GM23338 (cell line): ENCODE results near the gene TMEM255B. TPM values are rescaled to one million over a fixed set of nuclear protein-coding genes. Genes with fewer than 3 reads are reported as not detected.

Experiments used
- ATAC-seq: fragments of 200-7000 bp; cut with Tn5 transposase; 3 replicates; pipeline ENCODE4 v1.9.1; 2020
- DNase-seq: peaks from one replicate; pipeline ENCODE4 v3.0.0-alpha.2; 2015; ENCODE audit warnings: low spot score
- H2AFZ ChIP-seq: fragments of 200-600 bp; sonication (generic); 2 replicates; pipeline ENCODE4 v1.8.0; 2016; ENCODE audit warnings: antibody characterized with exemption, mild to moderate bottlenecking, moderate library complexity
- H3F3A ChIP-seq: fragments of 200-600 bp; sonication (generic); replicated peaks from 2 replicates; pipeline ENCODE4 v1.8.0; 2017; ENCODE audit warnings: antibody characterized with exemption, mixed run types, low read depth
- H3K27ac ChIP-seq: fragments of 200-600 bp; sonication (generic); 2 replicates; pipeline ENCODE4 v1.6.1; 2016; ENCODE audit warnings: low read depth
- H3K27me3 ChIP-seq: fragments of 200-600 bp; sonication (generic); 2 replicates; pipeline ENCODE4 v1.8.0; 2016; ENCODE audit warnings: mild to moderate bottlenecking, mixed run types, moderate library complexity; ENCODE audit not compliant: insufficient read depth
- H3K36me3 ChIP-seq: fragments of 200-600 bp; sonication (generic); 2 replicates; pipeline ENCODE4 v1.8.0; 2016; ENCODE audit warnings: mild to moderate bottlenecking; ENCODE audit not compliant: insufficient read depth
- H3K4me1 ChIP-seq: fragments of 200-600 bp; sonication (generic); 2 replicates; pipeline ENCODE4 v1.8.0; 2016; ENCODE audit warnings: mild to moderate bottlenecking, moderate library complexity; ENCODE audit not compliant: insufficient read depth
- H3K4me2 ChIP-seq: fragments of 200-600 bp; sonication (generic); 2 replicates; pipeline ENCODE4 v1.7.1; 2017; ENCODE audit warnings: mixed run types
- H3K4me3 ChIP-seq: fragments of 200-600 bp; sonication (generic); 2 replicates; pipeline ENCODE4 v1.6.1; 2016; ENCODE audit warnings: mixed run types
- H3K79me2 ChIP-seq: fragments of 200-600 bp; sonication (generic); replicated peaks from 2 replicates; pipeline ENCODE4 v1.8.0; 2017; ENCODE audit warnings: mild to moderate bottlenecking; ENCODE audit not compliant: insufficient read depth
- H3K9me2 ChIP-seq: fragments of 200-600 bp; sonication (generic); 2 replicates; pipeline ENCODE4 v1.8.0; 2017; ENCODE audit not compliant: insufficient read depth
- H4K20me1 ChIP-seq: fragments of 200-600 bp; sonication (generic); replicated peaks from 2 replicates; pipeline ENCODE4 v1.8.0; 2017; ENCODE audit warnings: mild to moderate bottlenecking; ENCODE audit not compliant: insufficient read depth
- H3K27ac Mint-ChIP-seq: 2 replicates; pipeline ENCODE4 v1.8.0; 2020; ENCODE audit warnings: inconsistent platforms, mild to moderate bottlenecking, moderate library complexity, mixed read lengths
- H3K27me3 Mint-ChIP-seq: 3 replicates; pipeline ENCODE4 v1.8.0; 2022; ENCODE audit warnings: low read depth, mild to moderate bottlenecking, moderate library complexity, mixed read lengths, inconsistent platforms; ENCODE audit not compliant: insufficient read depth, poor library complexity
- H3K36me3 Mint-ChIP-seq: 3 replicates; pipeline ENCODE4 v1.8.0; 2021; ENCODE audit warnings: low read depth, mild to moderate bottlenecking, inconsistent platforms, moderate library complexity, mixed read lengths
- H3K4me1 Mint-ChIP-seq: 3 replicates; pipeline ENCODE4 v1.8.0; 2020; ENCODE audit warnings: mild to moderate bottlenecking, inconsistent platforms, mixed read lengths
- H3K4me3 Mint-ChIP-seq: 3 replicates; pipeline ENCODE4 v1.8.0; 2021; ENCODE audit warnings: moderate library complexity, mild to moderate bottlenecking, inconsistent platforms, mixed read lengths
- H3K9me3 Mint-ChIP-seq: 3 replicates; pipeline ENCODE4 v1.8.0; 2020; ENCODE audit warnings: moderate library complexity, mild to moderate bottlenecking, inconsistent platforms, mixed read lengths
- EZH2 ChIP-seq: fragments of 200-600 bp; sonication (generic); IDR thresholded peaks from one replicate; pipeline ENCODE4 v1.8.0; 2017; ENCODE audit warnings: antibody characterized with exemption, mild to moderate bottlenecking, low read depth; ENCODE audit not compliant: unreplicated experiment
- EZH2phosphoT487 ChIP-seq: fragments of 200-600 bp; sonication (generic); IDR thresholded peaks from one replicate; pipeline ENCODE4 v1.8.1; 2018; ENCODE audit warnings: antibody characterized with exemption; ENCODE audit not compliant: unreplicated experiment
- NANOG ChIP-seq: IDR thresholded peaks from 2 replicates; pipeline ENCODE4 v1.6.1; 2016; ENCODE audit warnings: antibody characterized with exemption, borderline replicate concordance
- POLR2AphosphoS5 ChIP-seq: IDR thresholded peaks from 2 replicates; pipeline ENCODE4 v1.6.1; 2016; ENCODE audit warnings: antibody characterized with exemption, low read depth
- STAT1 ChIP-seq: IDR thresholded peaks from one replicate; pipeline ENCODE4 v1.6.1; 2016; ENCODE audit warnings: antibody characterized with exemption; ENCODE audit not compliant: unreplicated experiment
- ZNF331 ChIP-seq: fragments of 250-450 bp; sonication (Bioruptor Pico); IDR thresholded peaks from 2 replicates; pipeline ENCODE4 v1.5.0; 2020; ENCODE audit warnings: low read depth, mild to moderate bottlenecking, moderate library complexity
- polyA plus RNA-seq: library from polyadenylated mRNA; unstranded; fragments of >200 nt; fragmentation: Nextera tagmentation; extraction: Ambion mirVana; gene quantifications from 2 replicates; pipeline ENCODE4 v1.2.1, GENCODE V29; 2016
- total RNA-seq: library from RNA; depleted of rRNA; stranded (reverse); fragments of >200 nt; shearing (Covaris generic); gene quantifications from 2 replicates; pipeline ENCODE4 v1.2.3, GENCODE V29; 2014
- TF ChIP-seq, protein P1 (sequence below): IDR thresholded peaks from one replicate; pipeline ENCODE4 v1.6.1; 2018; ENCODE audit warnings: antibody characterized with exemption; ENCODE audit not compliant: unreplicated experiment
- TF ChIP-seq, protein P2 (sequence below): fragments of 250-450 bp; sonication (Bioruptor Pico); IDR thresholded peaks from 2 replicates; pipeline ENCODE4 v1.5.0; 2020; ENCODE audit warnings: mild to moderate bottlenecking, moderate library complexity

The TMEM255B gene
- total and polyA plus RNA-seq, 2 experiments from 2014 or later: 0.69 to 4.4 TPM

DNA sequence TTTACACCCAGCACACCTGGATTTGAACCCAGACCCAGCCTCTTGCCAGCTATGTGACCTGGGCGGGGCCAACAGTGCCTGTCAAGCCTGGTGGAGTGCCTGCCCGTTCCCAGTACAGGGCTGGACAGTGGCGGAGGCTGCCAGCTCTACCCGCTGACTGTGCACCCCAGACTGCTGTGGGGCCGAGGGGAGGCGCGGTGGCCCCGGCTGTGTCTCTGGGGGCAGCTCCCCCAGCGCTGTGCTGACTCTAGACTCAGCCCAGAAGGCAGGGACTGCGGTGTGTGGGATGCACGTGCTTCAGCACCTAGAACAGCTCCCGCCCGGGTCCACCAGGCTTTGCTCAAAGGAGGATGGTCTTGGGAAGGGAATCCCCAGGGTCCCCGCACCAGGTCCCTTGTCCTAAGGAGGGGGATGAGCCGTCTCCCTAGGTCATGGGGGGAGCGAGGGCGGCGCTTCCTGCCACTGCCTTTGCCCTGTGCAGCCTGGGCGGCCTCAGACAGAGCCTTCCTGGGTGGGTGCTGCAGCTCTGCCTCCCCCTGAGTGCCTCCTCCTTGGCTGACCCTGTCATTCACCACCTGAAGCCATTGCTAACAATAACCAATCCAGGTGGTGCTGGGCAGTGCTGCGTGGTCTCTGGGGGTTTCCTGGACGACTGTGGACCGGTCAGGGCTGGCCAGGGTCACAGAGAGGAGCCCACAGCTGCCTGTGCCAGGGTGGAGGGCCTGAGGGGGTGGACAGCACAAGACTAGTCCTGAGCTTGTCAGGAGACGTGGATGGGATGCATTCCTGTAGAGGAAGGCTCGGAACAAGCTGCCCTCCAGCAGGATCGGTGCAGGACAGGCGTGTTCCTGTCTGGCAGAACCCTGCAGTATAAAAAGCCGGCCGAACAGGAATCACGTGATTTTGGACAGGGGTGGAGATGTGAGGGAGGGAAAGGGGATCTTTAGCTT is 18.6 kb downstream of the TMEM255B start:
- no peak overlapping the region for H3K27ac Mint-ChIP-seq
- peaks cover under 1% of the 10 kb centered on the region; the same call in 2 of the 3 replicates for H3K4me1 Mint-ChIP-seq
- DNase-seq: peak; percentile 78
- Histone ChIP-seq H3K27me3 (no peaks in the 10 kb centered on the region), H3K79me2 (no peaks in the 10 kb centered on the region), H4K20me1 (no peaks in the 10 kb centered on the region), H3K36me3 (no peaks in the 10 kb centered on the region), H3K4me1 (no peaks in the 10 kb centered on the region), H3K9me2 (0 out of 2 replicates have a peak, but pooled peaks cover 3% of the 10 kb centered on the region), H3K4me3 (no peak overlapping the region), H2AFZ (no peak overlapping the region), H3F3A (no peaks in the 10 kb centered on the region), H3K4me2 (no peak overlapping the region), H3K27ac (no peak overlapping the region)
- peaks cover 6% of the 10 kb centered on the region for H3K27me3 Mint-ChIP-seq
- TF ChIP-seq, protein P1, sequence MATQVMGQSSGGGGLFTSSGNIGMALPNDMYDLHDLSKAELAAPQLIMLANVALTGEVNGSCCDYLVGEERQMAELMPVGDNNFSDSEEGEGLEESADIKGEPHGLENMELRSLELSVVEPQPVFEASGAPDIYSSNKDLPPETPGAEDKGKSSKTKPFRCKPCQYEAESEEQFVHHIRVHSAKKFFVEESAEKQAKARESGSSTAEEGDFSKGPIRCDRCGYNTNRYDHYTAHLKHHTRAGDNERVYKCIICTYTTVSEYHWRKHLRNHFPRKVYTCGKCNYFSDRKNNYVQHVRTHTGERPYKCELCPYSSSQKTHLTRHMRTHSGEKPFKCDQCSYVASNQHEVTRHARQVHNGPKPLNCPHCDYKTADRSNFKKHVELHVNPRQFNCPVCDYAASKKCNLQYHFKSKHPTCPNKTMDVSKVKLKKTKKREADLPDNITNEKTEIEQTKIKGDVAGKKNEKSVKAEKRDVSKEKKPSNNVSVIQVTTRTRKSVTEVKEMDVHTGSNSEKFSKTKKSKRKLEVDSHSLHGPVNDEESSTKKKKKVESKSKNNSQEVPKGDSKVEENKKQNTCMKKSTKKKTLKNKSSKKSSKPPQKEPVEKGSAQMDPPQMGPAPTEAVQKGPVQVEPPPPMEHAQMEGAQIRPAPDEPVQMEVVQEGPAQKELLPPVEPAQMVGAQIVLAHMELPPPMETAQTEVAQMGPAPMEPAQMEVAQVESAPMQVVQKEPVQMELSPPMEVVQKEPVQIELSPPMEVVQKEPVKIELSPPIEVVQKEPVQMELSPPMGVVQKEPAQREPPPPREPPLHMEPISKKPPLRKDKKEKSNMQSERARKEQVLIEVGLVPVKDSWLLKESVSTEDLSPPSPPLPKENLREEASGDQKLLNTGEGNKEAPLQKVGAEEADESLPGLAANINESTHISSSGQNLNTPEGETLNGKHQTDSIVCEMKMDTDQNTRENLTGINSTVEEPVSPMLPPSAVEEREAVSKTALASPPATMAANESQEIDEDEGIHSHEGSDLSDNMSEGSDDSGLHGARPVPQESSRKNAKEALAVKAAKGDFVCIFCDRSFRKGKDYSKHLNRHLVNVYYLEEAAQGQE: peak; percentile 84
- TF ChIP-seq STAT1: no peak
- no peaks in the 10 kb centered on the region for H3K9me3 Mint-ChIP-seq
- no peak overlapping the region for H3K4me3 Mint-ChIP-seq
- no peaks in the 10 kb centered on the region for H3K36me3 Mint-ChIP-seq
- peak; percentile 99 for ATAC-seq

DNA sequence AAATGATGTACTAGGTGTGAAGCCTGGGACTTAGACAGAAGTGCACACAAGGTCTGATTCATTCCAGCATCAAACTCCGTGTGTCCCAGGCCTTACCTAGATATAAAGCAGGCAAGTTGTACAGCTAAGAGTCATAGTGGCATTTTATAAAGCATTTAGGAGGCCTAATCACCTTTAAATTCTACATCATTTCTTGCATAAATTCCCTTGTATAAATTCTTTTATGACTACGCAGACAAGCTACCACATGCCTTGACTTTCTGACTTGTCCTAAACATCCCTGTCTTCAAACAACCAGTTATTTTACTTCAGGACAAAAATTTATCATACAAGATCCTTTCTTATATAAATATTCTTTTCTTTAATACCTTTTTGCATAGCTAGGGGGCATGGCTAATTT is 22.5 kb downstream of the TMEM255B start:
- ATAC-seq: no peak
- DNase-seq: no peak
- Histone ChIP-seq H3F3A (no peaks in the 10 kb centered on the region), H3K4me2 (no peak overlapping the region), H3K27me3 (no peaks in the 10 kb centered on the region), H3K4me3 (no peak overlapping the region), H3K4me1 (no peaks in the 10 kb centered on the region), H3K79me2 (no peaks in the 10 kb centered on the region), H3K36me3 (no peaks in the 10 kb centered on the region), H3K27ac (no peak overlapping the region), H2AFZ (no peak overlapping the region), H3K9me2 (no peaks in the 10 kb centered on the region), H4K20me1 (no peaks in the 10 kb centered on the region)
- Mint-ChIP-seq H3K36me3 (peaks cover 19% of the 10 kb centered on the region), H3K4me3 (no peak overlapping the region), H3K9me3 (peaks cover 21% of the 10 kb centered on the region), H3K27ac (no peak overlapping the region), H3K4me1 (peaks cover 9% of the 10 kb centered on the region; the same call in 2 of the 3 replicates), H3K27me3 (peaks cover 15% of the 10 kb centered on the region)
- TF ChIP-seq EZH2phosphoT487: no peak
- no peak for TF ChIP-seq NANOG
- TF ChIP-seq, protein P2, sequence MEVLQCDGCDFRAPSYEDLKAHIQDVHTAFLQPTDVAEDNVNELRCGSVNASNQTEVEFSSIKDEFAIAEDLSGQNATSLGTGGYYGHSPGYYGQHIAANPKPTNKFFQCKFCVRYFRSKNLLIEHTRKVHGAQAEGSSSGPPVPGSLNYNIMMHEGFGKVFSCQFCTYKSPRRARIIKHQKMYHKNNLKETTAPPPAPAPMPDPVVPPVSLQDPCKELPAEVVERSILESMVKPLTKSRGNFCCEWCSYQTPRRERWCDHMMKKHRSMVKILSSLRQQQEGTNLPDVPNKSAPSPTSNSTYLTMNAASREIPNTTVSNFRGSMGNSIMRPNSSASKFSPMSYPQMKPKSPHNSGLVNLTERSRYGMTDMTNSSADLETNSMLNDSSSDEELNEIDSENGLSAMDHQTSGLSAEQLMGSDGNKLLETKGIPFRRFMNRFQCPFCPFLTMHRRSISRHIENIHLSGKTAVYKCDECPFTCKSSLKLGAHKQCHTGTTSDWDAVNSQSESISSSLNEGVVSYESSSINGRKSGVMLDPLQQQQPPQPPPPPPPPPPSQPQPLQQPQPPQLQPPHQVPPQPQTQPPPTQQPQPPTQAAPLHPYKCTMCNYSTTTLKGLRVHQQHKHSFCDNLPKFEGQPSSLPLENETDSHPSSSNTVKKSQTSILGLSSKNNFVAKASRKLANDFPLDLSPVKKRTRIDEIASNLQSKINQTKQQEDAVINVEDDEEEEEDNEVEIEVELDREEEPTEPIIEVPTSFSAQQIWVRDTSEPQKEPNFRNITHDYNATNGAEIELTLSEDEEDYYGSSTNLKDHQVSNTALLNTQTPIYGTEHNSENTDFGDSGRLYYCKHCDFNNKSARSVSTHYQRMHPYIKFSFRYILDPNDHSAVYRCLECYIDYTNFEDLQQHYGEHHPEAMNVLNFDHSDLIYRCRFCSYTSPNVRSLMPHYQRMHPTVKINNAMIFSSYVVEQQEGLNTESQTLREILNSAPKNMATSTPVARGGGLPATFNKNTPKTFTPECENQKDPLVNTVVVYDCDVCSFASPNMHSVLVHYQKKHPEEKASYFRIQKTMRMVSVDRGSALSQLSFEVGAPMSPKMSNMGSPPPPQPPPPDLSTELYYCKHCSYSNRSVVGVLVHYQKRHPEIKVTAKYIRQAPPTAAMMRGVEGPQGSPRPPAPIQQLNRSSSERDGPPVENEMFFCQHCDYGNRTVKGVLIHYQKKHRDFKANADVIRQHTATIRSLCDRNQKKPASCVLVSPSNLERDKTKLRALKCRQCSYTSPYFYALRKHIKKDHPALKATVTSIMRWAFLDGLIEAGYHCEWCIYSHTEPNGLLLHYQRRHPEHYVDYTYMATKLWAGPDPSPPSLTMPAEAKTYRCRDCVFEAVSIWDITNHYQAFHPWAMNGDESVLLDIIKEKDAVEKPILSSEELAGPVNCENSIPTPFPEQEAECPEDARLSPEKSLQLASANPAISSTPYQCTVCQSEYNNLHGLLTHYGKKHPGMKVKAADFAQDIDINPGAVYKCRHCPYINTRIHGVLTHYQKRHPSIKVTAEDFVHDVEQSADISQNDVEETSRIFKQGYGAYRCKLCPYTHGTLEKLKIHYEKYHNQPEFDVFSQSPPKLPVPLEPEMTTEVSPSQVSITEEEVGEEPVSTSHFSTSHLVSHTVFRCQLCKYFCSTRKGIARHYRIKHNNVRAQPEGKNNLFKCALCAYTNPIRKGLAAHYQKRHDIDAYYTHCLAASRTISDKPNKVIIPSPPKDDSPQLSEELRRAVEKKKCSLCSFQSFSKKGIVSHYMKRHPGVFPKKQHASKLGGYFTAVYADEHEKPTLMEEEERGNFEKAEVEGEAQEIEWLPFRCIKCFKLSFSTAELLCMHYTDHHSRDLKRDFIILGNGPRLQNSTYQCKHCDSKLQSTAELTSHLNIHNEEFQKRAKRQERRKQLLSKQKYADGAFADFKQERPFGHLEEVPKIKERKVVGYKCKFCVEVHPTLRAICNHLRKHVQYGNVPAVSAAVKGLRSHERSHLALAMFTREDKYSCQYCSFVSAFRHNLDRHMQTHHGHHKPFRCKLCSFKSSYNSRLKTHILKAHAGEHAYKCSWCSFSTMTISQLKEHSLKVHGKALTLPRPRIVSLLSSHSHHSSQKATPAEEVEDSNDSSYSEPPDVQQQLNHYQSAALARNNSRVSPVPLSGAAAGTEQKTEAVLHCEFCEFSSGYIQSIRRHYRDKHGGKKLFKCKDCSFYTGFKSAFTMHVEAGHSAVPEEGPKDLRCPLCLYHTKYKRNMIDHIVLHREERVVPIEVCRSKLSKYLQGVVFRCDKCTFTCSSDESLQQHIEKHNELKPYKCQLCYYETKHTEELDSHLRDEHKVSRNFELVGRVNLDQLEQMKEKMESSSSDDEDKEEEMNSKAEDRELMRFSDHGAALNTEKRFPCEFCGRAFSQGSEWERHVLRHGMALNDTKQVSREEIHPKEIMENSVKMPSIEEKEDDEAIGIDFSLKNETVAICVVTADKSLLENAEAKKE: no peak
- no peak for TF ChIP-seq STAT1
- no peak for TF ChIP-seq POLR2AphosphoS5
- TF ChIP-seq ZNF331: no peak
- TF ChIP-seq EZH2: no peak
